Esophagus (tissue), 2 donors: ENCODE data around the gene GDF7. TPM values are rescaled to one million over a fixed set of nuclear protein-coding genes. Genes with fewer than 3 reads are reported as not detected.
"Not testable (repeated sequence)": the region's sequence is repeated elsewhere in the genome, so short reads cannot be mapped to it uniquely, and the experiment has no call there.

ENCODE experiments used
- H3K27ac ChIP-seq, 2 donors: one replicate each; pipeline ENCODE4 v1.5.1; 2013; ENCODE audit warnings: low read depth in 2 of 2, mild to moderate bottlenecking in 2 of 2, inconsistent platforms in 1 of 2, low read length in 1 of 2, moderate library complexity in 1 of 2
- H3K27me3 ChIP-seq, 2 donors: one replicate each; pipeline ENCODE4 v1.6.1; 2013; ENCODE audit warnings: low read length in 2 of 2, control low read depth in 1 of 2, mild to moderate bottlenecking in 1 of 2; ENCODE audit not compliant: insufficient read depth in 2 of 2, control insufficient read depth in 1 of 2
- H3K36me3 ChIP-seq, 2 donors: one replicate each; pipeline ENCODE4 v1.6.1; 2013; ENCODE audit warnings: low read length in 1 of 2; ENCODE audit not compliant: control insufficient read depth in 2 of 2, insufficient read depth in 2 of 2
- H3K4me1 ChIP-seq, 2 donors: one replicate each; pipeline ENCODE4 v1.6.1; 2013; ENCODE audit warnings: low read length in 1 of 2; ENCODE audit not compliant: control insufficient read depth in 2 of 2, insufficient read depth in 2 of 2
- H3K4me3 ChIP-seq, 2 donors: one replicate each; pipeline ENCODE4 v1.5.1; 2013; ENCODE audit warnings: low read length in 2 of 2, mild to moderate bottlenecking in 2 of 2, low read depth in 1 of 2, moderate library complexity in 1 of 2
- H3K9me3 ChIP-seq, 2 donors: one replicate each; pipeline ENCODE4 v1.6.1; 2013; ENCODE audit warnings: mild to moderate bottlenecking in 2 of 2, low read depth in 1 of 2, low read length in 1 of 2, moderate library complexity in 1 of 2; ENCODE audit not compliant: control insufficient read depth in 2 of 2, insufficient read depth in 1 of 2
- WGBS, 2 donors: extraction: QIAGEN DNeasy Blood & Tissue Kit; methylation state at CpG; one replicate each; pipeline ENCODE4 v1.1.7; 2013; 5-methylcytosine and 5-hydroxymethylcytosine counted together
- polyA plus RNA-seq, 2 donors: library from polyadenylated mRNA; stranded (reverse); fragments of 200-250 nt; gene quantifications; one replicate each; pipeline ENCODE4 v1.2.3, GENCODE V29; 2013
- donor health status: healthy with polysubstance abuse.
- donor health status: Bipolar disorder and iron deficiency.

Gene GDF7
- polyA plus RNA-seq, 2 donors, result 0.56 to 0.59 TPM

GRCh38 chr2:20706786-20707185 lies 39.8 kb downstream of the GDF7 start:
- 83 to 89% methylated on average over 3 of the region's 3 CpGs for whole genome bisulfite sequencing, 2 donors
- no peaks in the 10 kb centered on the region for H3K36me3 ChIP-seq
- H3K9me3 ChIP-seq, result peaks cover 0 to 2% of the 10 kb centered on the region in 2 donors
- no peak overlapping the region for H3K27ac ChIP-seq
- H3K27me3 ChIP-seq, result no peaks in the 10 kb centered on the region
- H3K4me1 ChIP-seq, result no peaks in the 10 kb centered on the region
- H3K4me3 ChIP-seq, result no peak overlapping the region

- no peaks in the 10 kb centered on the region for H3K4me1 ChIP-seq
- no peak overlapping the region for H3K27ac ChIP-seq
- H3K27me3 ChIP-seq, result no peaks in the 10 kb centered on the region
- peaks cover 0 to 3% of the 10 kb centered on the region in 2 donors for H3K9me3 ChIP-seq
- 85 to 89% methylated on average over 4 of the region's 4 CpGs for WGBS, 2 donors
- H3K4me3 ChIP-seq, result no peak overlapping the region
- no peaks in the 10 kb centered on the region for H3K36me3 ChIP-seq
These were observed 40.7 kb downstream of the GDF7 start for GRCh38 chr2:20707601-20708000.

GRCh38 chr2:20711641-20712040 lies 44.7 kb downstream of the GDF7 start:
- H3K4me3 ChIP-seq, H3K27ac ChIP-seq, H3K9me3 ChIP-seq, H3K27me3 ChIP-seq, H3K4me1 ChIP-seq, H3K36me3 ChIP-seq: not testable (repeated sequence)
- 97 to 100% methylated on average over 7 of the region's 7 CpGs for WGBS, 2 donors

DNA sequence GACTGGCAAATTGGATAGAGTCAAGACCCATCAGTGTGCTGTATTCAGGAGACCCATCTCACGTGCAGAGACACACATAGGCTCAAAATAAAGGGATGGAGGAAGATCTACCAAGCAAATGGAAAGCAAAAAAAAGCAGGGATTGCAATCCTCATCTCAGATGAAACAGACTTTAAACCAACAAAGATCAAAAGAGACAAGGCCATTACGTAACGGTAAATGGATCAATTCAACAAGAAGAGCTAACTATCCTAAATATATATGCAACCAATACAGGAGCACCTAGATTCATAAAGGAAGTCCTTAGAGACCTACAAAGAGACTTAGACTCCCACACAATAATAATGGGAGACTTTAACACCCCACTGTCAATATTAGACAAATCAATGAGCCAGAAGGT lies 46.6 kb downstream of the GDF7 start:
- not testable (repeated sequence) for H3K4me1 ChIP-seq, H3K27ac ChIP-seq, H3K36me3 ChIP-seq, H3K27me3 ChIP-seq, H3K9me3 ChIP-seq, H3K4me3 ChIP-seq
- WGBS, 2 donors, result 92% methylated on average over 3 of the region's 3 CpGs

GRCh38 chr2:20714412-20714811 lies 47.5 kb downstream of the GDF7 start:
- 94 to 98% methylated on average over 2 of the region's 2 CpGs for WGBS, 2 donors

DNA sequence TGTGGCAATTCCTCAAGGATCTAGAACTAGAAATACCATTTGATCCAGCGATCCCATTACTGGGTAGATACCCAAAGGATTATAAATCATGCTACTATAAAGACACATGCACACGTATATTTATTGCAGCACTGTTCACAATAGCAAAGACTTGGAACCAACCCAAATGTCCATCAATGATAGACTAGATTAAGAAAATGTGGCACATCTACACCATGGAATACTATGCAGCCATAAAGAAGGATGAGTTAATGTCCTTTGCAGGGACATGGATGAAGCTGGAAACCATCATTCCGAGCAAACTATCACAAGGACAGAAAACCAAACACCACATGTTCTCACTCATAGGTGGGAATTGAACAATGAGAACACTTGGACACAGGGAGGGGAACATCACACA lies 49.2 kb downstream of the GDF7 start:
- 98 to 100% methylated on average over 3 of the region's 3 CpGs for WGBS, 2 donors

More at GRCh38 chr2:20714412-20714811, 47.5 kb downstream of the GDF7 start:
- H3K4me3 ChIP-seq, H3K27me3 ChIP-seq, H3K4me1 ChIP-seq, H3K9me3 ChIP-seq, H3K27ac ChIP-seq, H3K36me3 ChIP-seq: not testable (repeated sequence)

DNA sequence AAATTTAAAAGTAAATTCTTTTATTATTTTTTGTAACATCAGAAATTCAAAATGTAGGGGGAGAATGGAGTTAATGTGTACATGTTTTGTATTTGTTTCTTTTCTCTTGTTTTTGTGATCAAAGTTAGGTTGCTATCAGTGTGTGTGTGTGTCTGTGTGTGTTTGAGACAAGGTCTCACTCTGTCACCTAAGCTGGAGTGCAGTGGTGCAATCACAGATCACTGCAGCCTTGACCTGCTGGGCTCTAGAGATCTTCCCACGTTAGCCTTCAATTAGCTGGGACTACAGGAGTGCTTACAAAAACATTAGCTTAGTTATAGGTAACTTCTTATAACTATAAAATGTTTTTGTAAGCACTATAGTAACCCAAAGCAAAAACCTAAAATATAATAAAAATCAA lies 50.7 kb downstream of the GDF7 start:
- Histone ChIP-seq H3K4me3 (no peak overlapping the region), H3K36me3 (no peaks in the 10 kb centered on the region), H3K4me1 (no peaks in the 10 kb centered on the region), H3K27ac (no peak overlapping the region), H3K9me3 (no peaks in the 10 kb centered on the region), H3K27me3 (no peaks in the 10 kb centered on the region)
- 80 to 90% methylated on average over 1 of the region's 1 CpG for WGBS, 2 donors

More for the DNA sequence above, 49.2 kb downstream of the GDF7 start:
- H3K36me3 ChIP-seq, H3K9me3 ChIP-seq, H3K27ac ChIP-seq, H3K27me3 ChIP-seq, H3K4me1 ChIP-seq, H3K4me3 ChIP-seq: not testable (repeated sequence)

DNA sequence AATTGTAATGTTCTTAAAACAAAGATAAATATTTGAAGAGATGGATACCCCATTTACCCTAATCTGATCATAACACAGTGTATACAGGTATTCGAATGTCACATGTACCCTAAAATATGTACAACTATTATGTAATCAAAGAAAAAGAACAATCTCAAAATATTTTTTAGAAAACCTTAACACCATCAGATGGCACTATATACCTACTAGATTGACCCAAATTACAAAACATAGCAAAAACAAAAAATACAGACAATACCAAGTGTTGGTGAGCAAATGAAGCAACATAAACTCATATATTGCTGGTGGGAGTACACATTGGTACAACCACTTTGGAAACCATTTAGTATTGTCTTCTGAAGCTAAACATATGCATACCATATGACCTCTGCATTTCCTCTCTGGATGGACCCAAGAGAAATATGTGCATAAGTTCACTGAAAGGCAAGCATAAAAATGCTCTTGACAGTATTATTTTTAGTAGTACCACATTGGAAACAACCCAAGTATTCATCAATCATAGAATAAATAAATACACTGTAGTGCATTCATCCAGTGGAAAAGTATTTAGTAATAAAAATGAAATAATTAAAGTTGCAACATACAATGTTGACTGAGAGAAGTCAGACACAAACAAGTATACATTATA lies 55.8 kb downstream of the GDF7 start:
- 91 to 100% methylated on average over 1 of the region's 1 CpG for WGBS, 2 donors
- H3K4me1 ChIP-seq, result no peaks in the 10 kb centered on the region
- H3K27me3 ChIP-seq, result no peaks in the 10 kb centered on the region
- H3K4me3 ChIP-seq, result no peak overlapping the region
- H3K9me3 ChIP-seq, result no peaks in the 10 kb centered on the region
- no peak overlapping the region for H3K27ac ChIP-seq
- no peaks in the 10 kb centered on the region for H3K36me3 ChIP-seq

DNA sequence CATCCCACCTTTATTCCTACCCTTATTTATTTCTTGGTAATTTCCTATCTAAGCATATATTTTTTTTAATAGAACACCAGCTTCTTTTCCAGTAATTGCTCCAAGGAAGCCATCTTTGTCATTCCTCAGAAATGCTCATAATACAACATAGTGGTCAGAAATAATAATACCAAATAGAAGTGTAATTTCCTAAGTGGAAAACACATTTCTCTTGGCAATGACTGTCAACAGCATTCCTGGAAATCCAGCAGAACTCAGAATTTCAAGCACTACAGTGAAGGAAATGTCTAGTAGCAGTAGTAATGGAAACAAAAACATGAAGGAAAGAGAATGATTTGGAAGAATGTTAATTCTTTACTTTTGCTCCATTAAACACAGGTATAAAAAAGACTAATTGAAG lies 56.6 kb downstream of the GDF7 start:
- Histone ChIP-seq H3K9me3 (no peaks in the 10 kb centered on the region), H3K27ac (no peak overlapping the region), H3K4me1 (no peaks in the 10 kb centered on the region), H3K36me3 (no peaks in the 10 kb centered on the region), H3K4me3 (no peak overlapping the region), H3K27me3 (no peaks in the 10 kb centered on the region)

GRCh38 chr2:20724500-20725053 lies 57.6 kb downstream of the GDF7 start:
- no peaks in the 10 kb centered on the region for H3K4me1 ChIP-seq
- H3K9me3 ChIP-seq, result no peaks in the 10 kb centered on the region
- H3K4me3 ChIP-seq, result no peak overlapping the region
- 96 to 97% methylated on average over 3 of the region's 3 CpGs for WGBS, 2 donors
- no peaks in the 10 kb centered on the region for H3K27me3 ChIP-seq
- no peaks in the 10 kb centered on the region for H3K36me3 ChIP-seq
- no peak overlapping the region for H3K27ac ChIP-seq
